ENCODE data around the gene TCHHL1. TPM values are rescaled to one million over a fixed set of nuclear protein-coding genes. Genes with fewer than 3 reads are reported as not detected.

The TCHHL1 gene
- total and polyA plus RNA-seq, 9 of the 15 experiments (the other 6 are each of a cell fraction or from before 2014, with no cell fraction given) = not detected

- peak in 1 of 2 experiments; percentile 65; a peak in 1 of 3 replicates for TF ChIP-seq CBX3 (IDR thresholded peaks at IDR 0.05; ENCODE audit: borderline replicate concordance in 1 of 2, low read length in 2 of 2)
- no peak for TF ChIP-seq NUFIP1 (IDR thresholded peaks at IDR 0.05; ENCODE audit: partially characterized antibody)
- peak; percentile 76 for TF ChIP-seq KDM5B (IDR thresholded peaks at IDR 0.05; ENCODE audit: insufficient replicate concordance, low read depth, low read length)
- no peak; the same call in 1 of the 2 replicates for TF ChIP-seq ZBED1 (IDR thresholded peaks at IDR 0.05)
- TF ChIP-seq, protein P1, sequence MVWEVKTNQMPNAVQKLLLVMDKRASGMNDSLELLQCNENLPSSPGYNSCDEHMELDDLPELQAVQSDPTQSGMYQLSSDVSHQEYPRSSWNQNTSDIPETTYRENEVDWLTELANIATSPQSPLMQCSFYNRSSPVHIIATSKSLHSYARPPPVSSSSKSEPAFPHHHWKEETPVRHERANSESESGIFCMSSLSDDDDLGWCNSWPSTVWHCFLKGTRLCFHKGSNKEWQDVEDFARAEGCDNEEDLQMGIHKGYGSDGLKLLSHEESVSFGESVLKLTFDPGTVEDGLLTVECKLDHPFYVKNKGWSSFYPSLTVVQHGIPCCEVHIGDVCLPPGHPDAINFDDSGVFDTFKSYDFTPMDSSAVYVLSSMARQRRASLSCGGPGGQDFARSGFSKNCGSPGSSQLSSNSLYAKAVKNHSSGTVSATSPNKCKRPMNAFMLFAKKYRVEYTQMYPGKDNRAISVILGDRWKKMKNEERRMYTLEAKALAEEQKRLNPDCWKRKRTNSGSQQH (CRISPR knock-in tag; IDR thresholded peaks at IDR 0.05) = no peak
- TF ChIP-seq PKNOX1 (IDR thresholded peaks at IDR 0.05) = peak; percentile 96
- TF ChIP-seq, protein P2, sequence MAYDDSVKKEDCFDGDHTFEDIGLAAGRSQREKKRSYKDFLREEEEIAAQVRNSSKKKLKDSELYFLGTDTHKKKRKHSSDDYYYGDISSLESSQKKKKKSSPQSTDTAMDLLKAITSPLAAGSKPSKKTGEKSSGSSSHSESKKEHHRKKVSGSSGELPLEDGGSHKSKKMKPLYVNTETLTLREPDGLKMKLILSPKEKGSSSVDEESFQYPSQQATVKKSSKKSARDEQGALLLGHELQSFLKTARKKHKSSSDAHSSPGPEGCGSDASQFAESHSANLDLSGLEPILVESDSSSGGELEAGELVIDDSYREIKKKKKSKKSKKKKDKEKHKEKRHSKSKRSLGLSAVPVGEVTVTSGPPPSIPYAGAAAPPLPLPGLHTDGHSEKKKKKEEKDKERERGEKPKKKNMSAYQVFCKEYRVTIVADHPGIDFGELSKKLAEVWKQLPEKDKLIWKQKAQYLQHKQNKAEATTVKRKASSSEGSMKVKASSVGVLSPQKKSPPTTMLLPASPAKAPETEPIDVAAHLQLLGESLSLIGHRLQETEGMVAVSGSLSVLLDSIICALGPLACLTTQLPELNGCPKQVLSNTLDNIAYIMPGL (CRISPR knock-in tag; IDR thresholded peaks at IDR 0.05) = 0 out of 2 replicates have a peak, but pooled peaks have one; percentile 64
- peak; percentile 61; the same call in 1 of the 2 replicates for TF ChIP-seq CXXC5 (CRISPR knock-in tag; IDR thresholded peaks at IDR 0.05)
- TF ChIP-seq HMGN3 (IDR thresholded peaks at IDR 0.05; ENCODE audit: borderline replicate concordance, extremely low read depth, insufficient read length, low read depth, low read length) = peak; percentile 58
- TF ChIP-seq HOXB6 (CRISPR knock-in tag; IDR thresholded peaks at IDR 0.05; ENCODE audit: borderline replicate concordance) = no peak
- TF ChIP-seq ZNF253 (CRISPR knock-in tag; conservative IDR thresholded peaks at IDR 0.05) = no peak
- no peak for TF ChIP-seq IRF2 (CRISPR knock-in tag; IDR thresholded peaks at IDR 0.05)
- no peak for TF ChIP-seq PTTG1 (tag; IDR thresholded peaks at IDR 0.05; ENCODE audit: low read depth)
- TF ChIP-seq CBX1 (IDR thresholded peaks at IDR 0.05; ENCODE audit: low read depth) = peak; percentile 75; the same call in 1 of the 2 replicates
- no peak; the same call in none of the 2 replicates for TF ChIP-seq ZNF766 (CRISPR knock-in tag; conservative IDR thresholded peaks at IDR 0.05)
- no peak for TF ChIP-seq DLX4 (CRISPR knock-in tag; IDR thresholded peaks at IDR 0.05)
- TF ChIP-seq RBM39 (optimal IDR thresholded peaks at IDR 0.05; ENCODE audit: low read depth, low read length) = no peak
- TF ChIP-seq MAFF (IDR thresholded peaks at IDR 0.05; ENCODE audit: low read length) = no peak
- TF ChIP-seq MEF2D (tag; conservative IDR thresholded peaks at IDR 0.05; ENCODE audit: low read depth) = 0 out of 2 replicates have a peak, but pooled peaks have one; percentile 20
- TF ChIP-seq ZNF561 (CRISPR knock-in tag; conservative IDR thresholded peaks at IDR 0.05) = no peak
- TF ChIP-seq, protein P3, sequence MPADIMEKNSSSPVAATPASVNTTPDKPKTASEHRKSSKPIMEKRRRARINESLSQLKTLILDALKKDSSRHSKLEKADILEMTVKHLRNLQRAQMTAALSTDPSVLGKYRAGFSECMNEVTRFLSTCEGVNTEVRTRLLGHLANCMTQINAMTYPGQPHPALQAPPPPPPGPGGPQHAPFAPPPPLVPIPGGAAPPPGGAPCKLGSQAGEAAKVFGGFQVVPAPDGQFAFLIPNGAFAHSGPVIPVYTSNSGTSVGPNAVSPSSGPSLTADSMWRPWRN (IDR thresholded peaks at IDR 0.05; ENCODE audit: low read depth) = peak; percentile 18; the same call in 1 of the 2 replicates
- TF ChIP-seq ZNF184 (CRISPR knock-in tag; IDR thresholded peaks at IDR 0.05) = no peak
- TF ChIP-seq ZNF586 (CRISPR knock-in tag; conservative IDR thresholded peaks at IDR 0.05) = no peak
- no peak for TF ChIP-seq HMG20A (CRISPR knock-in tag; conservative IDR thresholded peaks at IDR 0.05)
These were observed 41.0 kb downstream of the TCHHL1 start (continued) for GRCh38 chr1:152047730-152048415.
